CD4-positive, alpha-beta T cell treated with Interleukin-17A for 1 hour (primary cell): ENCODE data around the gene PEX5L.

Experiments used
- DNase-seq: peaks from one replicate; pipeline ENCODE4 v3.0.0-alpha.2; 2020

PEX5L gene

GRCh38 chr3:179885950-179886349 lies 150.8 kb downstream of the PEX5L start:
- no peak for DNase-seq

GRCh38 chr3:179884136-179884535 lies 152.6 kb downstream of the PEX5L start:
- DNase-seq = no peak

- no peak for DNase-seq
These were observed 154.4 kb downstream of the PEX5L start for GRCh38 chr3:179882292-179882691.

- no peak for DNase-seq
These were observed 154.9 kb downstream of the PEX5L start for GRCh38 chr3:179881791-179882190.

GRCh38 chr3:179880868-179881267 lies 155.9 kb downstream of the PEX5L start:
- DNase-seq = no peak

GRCh38 chr3:179876440-179876839 lies 160.3 kb downstream of the PEX5L start:
- DNase-seq = no peak

- no peak for DNase-seq
These were observed 163.9 kb downstream of the PEX5L start for GRCh38 chr3:179872842-179873241.

- DNase-seq = no peak
These were observed 165.0 kb downstream of the PEX5L start for GRCh38 chr3:179871782-179872181.

- DNase-seq = no peak
These were observed 168.0 kb downstream of the PEX5L start for GRCh38 chr3:179868715-179869114.

GRCh38 chr3:179867961-179868360 lies 168.8 kb downstream of the PEX5L start:
- no peak for DNase-seq

- DNase-seq = no peak
These were observed 170.8 kb downstream of the PEX5L start for GRCh38 chr3:179865861-179866505.

GRCh38 chr3:179861953-179862352 lies 174.8 kb downstream of the PEX5L start:
- DNase-seq = no peak

- no peak for DNase-seq
These were observed 175.4 kb downstream of the PEX5L start for GRCh38 chr3:179861292-179861691.

GRCh38 chr3:179860275-179861107 lies 176.2 kb downstream of the PEX5L start:
- no peak for DNase-seq

GRCh38 chr3:179853176-179853575 lies 183.6 kb downstream of the PEX5L start:
- DNase-seq = no peak

GRCh38 chr3:179852142-179852905 lies 184.4 kb downstream of the PEX5L start:
- DNase-seq = no peak

GRCh38 chr3:179848711-179849110 lies 188.0 kb downstream of the PEX5L start:
- no peak for DNase-seq

GRCh38 chr3:179842061-179842460 lies 194.7 kb downstream of the PEX5L start:
- no peak for DNase-seq

- no peak for DNase-seq
These were observed 195.8 kb downstream of the PEX5L start for GRCh38 chr3:179840985-179841384.

- no peak for DNase-seq
These were observed 199.4 kb downstream of the PEX5L start for GRCh38 chr3:179837374-179837773.

GRCh38 chr3:179833294-179833693 lies 203.4 kb downstream of the PEX5L start:
- no peak for DNase-seq

- DNase-seq = no peak
These were observed 204.3 kb downstream of the PEX5L start for GRCh38 chr3:179832333-179832854.

GRCh38 chr3:179829401-179829800 lies 207.3 kb downstream of the PEX5L start:
- DNase-seq = no peak
